NCI-H128 (cell line): ENCODE data around the gene PCDHGA1.

Experiments
- DNase-seq: peaks from one replicate; lab custom pipeline; 2025; ENCODE audit not compliant: unreplicated experiment; lab: John Stamatoyannopoulos, UW

Gene PCDHGA1

GRCh38 chr5:141490271-141490670, 160.0 kb downstream of the PCDHGA1 start:
- DNase-seq: no peak

DNA sequence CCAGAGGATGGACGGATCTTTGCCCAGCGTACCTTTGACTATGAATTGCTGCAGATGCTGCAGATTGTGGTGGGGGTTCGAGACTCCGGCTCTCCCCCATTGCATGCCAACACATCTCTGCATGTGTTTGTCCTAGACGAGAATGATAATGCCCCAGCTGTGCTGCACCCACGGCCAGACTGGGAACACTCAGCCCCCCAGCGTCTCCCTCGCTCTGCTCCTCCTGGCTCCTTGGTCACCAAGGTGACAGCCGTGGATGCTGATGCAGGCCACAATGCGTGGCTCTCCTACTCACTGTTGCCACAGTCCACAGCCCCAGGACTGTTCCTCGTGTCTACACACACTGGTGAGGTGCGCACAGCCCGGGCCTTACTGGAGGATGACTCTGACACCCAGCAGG, 160.5 kb downstream of the PCDHGA1 start:
- DNase-seq: no peak

DNA sequence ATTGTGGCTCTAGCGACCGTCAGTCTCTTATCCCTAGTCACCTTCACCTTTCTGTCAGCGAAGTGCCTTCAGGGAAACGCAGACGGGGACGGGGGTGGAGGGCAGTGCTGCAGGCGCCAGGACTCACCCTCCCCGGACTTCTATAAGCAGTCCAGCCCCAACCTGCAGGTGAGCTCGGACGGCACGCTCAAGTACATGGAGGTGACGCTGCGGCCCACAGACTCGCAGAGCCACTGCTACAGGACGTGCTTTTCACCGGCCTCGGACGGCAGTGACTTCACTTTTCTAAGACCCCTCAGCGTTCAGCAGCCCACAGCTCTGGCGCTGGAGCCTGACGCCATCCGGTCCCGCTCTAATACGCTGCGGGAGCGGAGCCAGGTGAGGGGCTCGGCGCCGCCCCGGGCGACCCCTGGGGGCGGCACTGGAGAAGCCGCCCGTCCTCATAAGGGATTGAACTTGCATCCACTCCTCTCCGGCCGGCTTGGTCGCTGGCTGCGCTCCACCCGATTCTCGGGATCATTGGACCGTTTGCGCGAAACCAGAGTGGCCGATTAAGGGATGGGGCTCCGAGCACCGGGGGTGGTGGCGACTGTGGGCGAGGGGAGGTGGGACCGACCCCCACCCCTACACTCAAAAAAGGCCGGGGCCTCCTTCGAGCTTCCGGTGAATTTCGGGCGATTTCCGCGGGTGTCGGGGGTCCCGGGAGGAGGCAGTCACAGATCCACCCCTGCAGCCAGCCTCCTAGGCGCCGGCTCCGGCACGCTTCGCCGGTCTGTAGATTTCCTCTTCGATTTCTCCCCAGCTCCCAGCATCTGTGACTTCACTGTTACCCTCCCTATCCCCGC, 161.2 kb downstream of the PCDHGA1 start:
- DNase-seq: no peak

- DNase-seq: no peak
Observed at GRCh38 chr5:141492168-141492885, 162.0 kb downstream of the PCDHGA1 start.

DNA sequence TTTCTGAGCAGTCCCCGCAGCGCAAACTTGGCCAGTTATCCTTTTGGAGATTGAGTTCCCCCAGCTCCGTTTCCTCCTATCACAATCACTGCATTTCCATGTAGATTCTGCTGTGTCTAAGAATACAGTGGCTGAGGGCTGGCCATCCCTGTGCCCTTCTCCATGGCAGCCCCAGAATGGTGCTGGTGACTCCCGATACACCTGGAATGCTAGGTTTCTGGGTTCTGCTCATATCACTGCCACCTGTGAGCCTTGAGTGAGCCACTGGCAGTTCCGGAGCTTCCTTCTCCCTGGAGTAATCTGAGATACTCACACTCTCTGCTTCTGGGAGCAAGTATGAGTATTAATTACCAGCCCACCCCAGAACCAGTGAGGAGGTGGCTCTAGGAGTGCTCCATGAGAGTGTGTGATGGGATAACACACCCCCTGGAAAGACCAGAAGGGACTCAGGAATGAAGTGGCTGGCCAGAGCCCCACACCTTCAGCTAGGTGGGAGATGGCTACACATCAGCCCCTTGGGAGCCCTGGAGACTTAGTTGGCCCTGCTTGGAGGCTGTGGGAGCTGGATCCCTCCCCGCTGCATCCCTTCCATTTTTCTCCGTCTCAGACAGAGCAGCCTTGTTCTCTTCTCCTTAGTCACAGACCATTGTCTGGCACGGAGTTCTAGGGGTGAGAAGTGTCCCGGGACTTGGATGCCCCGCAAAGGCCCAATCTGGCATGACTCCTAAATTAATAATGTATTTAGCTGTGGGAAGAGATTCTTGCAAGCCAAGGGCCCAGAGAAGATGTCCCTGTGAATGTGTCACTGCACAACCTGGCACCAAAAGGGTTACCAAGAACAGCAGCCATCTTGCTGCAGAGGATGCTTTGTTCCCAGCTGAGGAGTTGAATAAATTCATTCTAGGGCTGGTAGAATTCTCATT, 163.4 kb downstream of the PCDHGA1 start:
- DNase-seq: no peak

- no peak for DNase-seq
Observed at GRCh38 chr5:141494761-141495452, 164.6 kb downstream of the PCDHGA1 start.

DNA sequence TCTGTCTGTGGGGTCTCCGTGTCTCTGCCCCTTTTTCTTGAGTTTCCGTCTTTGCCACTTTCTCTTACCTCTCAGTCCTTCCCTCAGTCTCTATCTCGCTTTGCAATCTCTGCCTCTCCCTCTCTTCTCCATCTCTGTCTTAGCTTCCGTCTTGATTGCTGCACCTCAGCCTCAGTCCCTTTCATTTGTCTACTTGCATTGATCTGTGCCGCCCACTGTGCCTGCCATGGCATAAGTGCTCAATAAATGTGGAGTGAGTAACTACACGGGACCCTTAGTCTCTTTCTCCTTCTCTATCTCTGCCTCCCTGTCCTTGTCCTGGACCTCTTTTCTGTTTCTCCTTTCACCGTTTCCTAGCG, 165.1 kb downstream of the PCDHGA1 start:
- no peak for DNase-seq

GRCh38 chr5:141496038-141496437, 165.7 kb downstream of the PCDHGA1 start:
- DNase-seq: no peak

GRCh38 chr5:141501761-141502160, 171.4 kb downstream of the PCDHGA1 start:
- no peak for DNase-seq

GRCh38 chr5:141503681-141504080, 173.4 kb downstream of the PCDHGA1 start:
- DNase-seq: no peak

GRCh38 chr5:141504216-141504615, 173.9 kb downstream of the PCDHGA1 start:
- no peak for DNase-seq

DNA sequence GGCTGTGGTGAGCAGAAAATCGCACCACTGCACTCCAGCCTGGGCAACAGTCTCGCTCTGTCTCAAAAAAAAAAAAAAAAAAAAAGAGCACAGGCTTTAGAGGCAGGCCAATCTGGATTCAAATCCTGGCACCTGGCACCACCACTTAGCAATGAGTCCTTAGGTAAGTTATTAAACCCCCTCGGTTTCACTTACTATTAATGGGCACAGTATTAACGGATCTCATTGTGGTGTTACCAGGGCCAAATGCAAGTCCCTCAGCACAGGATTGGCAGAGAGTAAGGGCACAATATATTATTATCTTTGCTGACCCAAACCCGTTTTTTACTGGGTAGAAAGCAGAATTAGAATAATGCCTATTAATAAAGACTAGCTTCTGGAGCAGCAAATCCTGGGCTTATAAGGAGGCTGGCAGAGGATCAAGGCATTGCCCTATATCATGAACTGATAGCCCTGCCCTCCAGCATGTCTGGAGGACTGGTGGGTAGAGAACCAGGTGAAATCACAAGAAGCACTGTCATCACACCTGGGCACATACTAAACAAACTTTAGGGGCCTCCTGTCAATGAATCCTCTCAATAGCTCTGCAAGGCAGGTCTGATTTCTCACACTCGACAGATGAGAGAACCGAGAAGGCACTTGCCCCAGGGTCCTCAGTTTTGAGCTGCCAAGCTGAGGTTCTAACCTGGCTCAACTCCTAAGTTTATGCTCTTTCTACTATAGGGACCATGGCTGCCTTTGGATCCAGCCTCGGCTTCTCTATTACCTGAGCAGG, 176.3 kb downstream of the PCDHGA1 start:
- no peak for DNase-seq

DNA sequence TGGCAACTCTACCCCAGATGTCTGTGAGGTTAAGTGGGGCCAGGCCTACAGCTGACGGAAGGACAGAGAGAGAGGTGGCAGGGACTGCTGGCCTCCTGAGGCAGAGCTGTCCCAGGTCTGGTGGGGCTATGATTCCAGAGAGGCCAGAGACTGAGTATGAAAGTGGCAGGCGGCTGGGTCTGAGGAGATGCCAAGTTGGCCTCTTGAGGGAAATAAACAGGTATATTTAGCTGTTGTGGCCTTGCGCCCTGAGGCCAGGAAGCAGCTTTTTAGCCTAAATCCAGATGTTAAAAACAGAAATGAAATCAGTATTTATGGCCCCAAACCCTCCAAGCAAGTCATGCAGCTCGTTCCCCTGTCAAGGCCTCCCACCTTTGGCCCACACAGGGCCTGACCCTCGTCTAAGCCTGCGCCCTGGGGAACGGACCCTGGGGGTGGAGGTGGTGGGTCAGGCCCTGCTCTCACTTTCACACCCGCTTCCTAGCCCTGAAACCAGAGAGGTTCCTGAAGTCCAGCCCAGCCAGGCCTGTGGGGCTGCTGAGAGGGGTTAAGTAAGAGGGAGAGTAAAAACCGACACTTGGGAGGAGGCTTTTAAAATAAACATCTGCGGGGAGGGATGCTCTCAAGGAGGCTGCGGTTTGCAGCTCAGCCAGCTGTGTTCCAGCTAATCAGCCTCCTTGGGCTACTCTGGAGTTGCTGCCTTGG, 177.2 kb downstream of the PCDHGA1 start:
- DNase-seq: no peak

DNA sequence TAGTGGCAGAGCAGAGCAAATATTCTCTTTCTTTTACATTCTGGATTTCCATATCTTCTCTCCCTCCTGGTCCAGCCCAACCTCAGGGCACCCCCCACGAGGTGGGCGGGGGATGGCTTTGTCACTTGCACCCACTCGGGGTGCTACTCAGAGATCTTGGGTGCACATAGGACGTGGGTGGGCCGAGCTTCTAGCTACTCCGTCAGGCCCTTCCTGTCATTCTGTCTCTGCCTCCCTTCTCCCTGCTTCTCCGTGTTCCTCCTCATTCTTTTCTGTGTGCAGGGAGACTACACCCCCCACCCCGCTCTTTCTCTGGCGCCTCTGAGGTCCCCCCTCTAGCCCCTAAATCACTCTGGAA, 178.1 kb downstream of the PCDHGA1 start:
- no peak for DNase-seq

DNA sequence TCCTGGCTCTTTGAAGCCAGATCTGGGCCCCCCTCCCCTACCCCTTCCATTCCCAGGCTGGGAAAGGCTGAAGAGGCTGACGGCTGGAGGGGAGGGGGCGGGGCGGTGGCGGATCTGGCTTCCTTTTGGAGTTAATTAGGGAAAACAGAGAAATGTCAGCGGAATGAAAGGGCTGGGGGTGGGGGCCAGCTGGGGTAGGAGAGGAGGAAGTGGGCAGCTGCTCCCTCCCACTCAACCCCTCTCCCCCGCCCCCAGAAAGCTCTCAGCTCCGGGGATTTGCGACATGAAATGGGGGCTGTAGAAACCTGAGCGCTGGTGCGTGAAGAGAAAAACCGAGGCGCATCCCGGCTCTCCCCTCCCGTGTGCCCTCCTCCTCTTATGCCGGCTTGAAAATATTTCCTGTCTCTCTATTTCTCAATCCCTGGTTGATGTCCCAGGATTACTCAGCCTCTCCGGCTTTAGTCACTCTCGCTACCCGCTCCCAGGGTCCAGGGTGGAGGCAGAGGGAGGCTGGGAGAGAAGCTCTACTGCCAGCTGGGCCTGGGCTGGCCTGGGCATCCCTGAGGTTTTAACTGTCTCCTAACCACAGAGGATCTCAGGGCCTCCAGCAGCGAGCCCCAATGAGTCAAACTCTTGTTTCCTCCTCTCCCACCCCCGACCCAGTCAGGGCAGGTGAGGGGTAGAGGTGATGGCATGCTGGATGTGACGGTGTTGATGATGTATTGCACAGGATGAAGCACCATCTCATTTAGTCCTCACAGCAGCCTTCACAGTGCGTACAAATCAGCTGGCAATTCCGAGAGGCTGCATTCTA, 178.7 kb downstream of the PCDHGA1 start:
- no peak for DNase-seq

GRCh38 chr5:141510160-141510559, 179.8 kb downstream of the PCDHGA1 start:
- no peak for DNase-seq

GRCh38 chr5:141510850-141511601, 180.7 kb downstream of the PCDHGA1 start:
- no peak for DNase-seq

- DNase-seq: no peak
Observed at GRCh38 chr5:141511771-141512325, 181.5 kb downstream of the PCDHGA1 start.
